ENCODE measurements around the gene ZBP1.

Gene ZBP1

GRCh38 chr20:57653910-57654309 is 33.7 kb upstream of the ZBP1 start:
- TF ChIP-seq CTCF (conservative IDR thresholded peaks at IDR 0.05; ENCODE audit: control insufficient read depth, insufficient read depth, low read depth, low read length) = no peak
- H3K4me3 ChIP-seq (ENCODE audit: control insufficient read depth, low read depth, low read length) = no peak overlapping the region
- no peak for DNase-seq (ENCODE audit: low read depth)

- DNase-seq (ENCODE audit: low read depth) = no peak
- no peak for TF ChIP-seq CTCF (conservative IDR thresholded peaks at IDR 0.05; ENCODE audit: control insufficient read depth, insufficient read depth, low read depth, low read length)
- no peak overlapping the region for H3K4me3 ChIP-seq (ENCODE audit: control insufficient read depth, low read depth, low read length)
These were observed 33.3 kb upstream of the ZBP1 start for GRCh38 chr20:57653546-57653900.

- no peak for DNase-seq (ENCODE audit: low read depth)
- TF ChIP-seq CTCF (conservative IDR thresholded peaks at IDR 0.05; ENCODE audit: control insufficient read depth, insufficient read depth, low read depth, low read length) = no peak
- no peak overlapping the region for H3K4me3 ChIP-seq (ENCODE audit: control insufficient read depth, low read depth, low read length)
These were observed 32.6 kb upstream of the ZBP1 start for GRCh38 chr20:57652606-57653545.

GRCh38 chr20:57651881-57652605 is 31.8 kb upstream of the ZBP1 start:
- TF ChIP-seq CTCF (conservative IDR thresholded peaks at IDR 0.05; ENCODE audit: control insufficient read depth, insufficient read depth, low read depth, low read length) = no peak
- H3K4me3 ChIP-seq (ENCODE audit: control insufficient read depth, low read depth, low read length) = no peak overlapping the region
- DNase-seq (ENCODE audit: low read depth) = no peak

- DNase-seq (ENCODE audit: low read depth) = no peak
- H3K4me3 ChIP-seq (ENCODE audit: control insufficient read depth, low read depth, low read length) = no peak overlapping the region
- no peak for TF ChIP-seq CTCF (conservative IDR thresholded peaks at IDR 0.05; ENCODE audit: control insufficient read depth, insufficient read depth, low read depth, low read length)
These were observed 30.7 kb upstream of the ZBP1 start for GRCh38 chr20:57650756-57651483.

GRCh38 chr20:57650266-57650665 is 30.0 kb upstream of the ZBP1 start:
- no peak overlapping the region for H3K4me3 ChIP-seq (ENCODE audit: control insufficient read depth, low read depth, low read length)
- TF ChIP-seq CTCF (conservative IDR thresholded peaks at IDR 0.05; ENCODE audit: control insufficient read depth, insufficient read depth, low read depth, low read length) = no peak
- no peak for DNase-seq (ENCODE audit: low read depth)

Measured in fibroblast of mammary gland (primary cell).